Parathyroid adenoma (tissue), 2 donors: Measurements from ENCODE around the gene HBEGF.

Source experiments
- H2AFZ ChIP-seq: fragments of 300-600 bp; sonication (generic); one replicate; pipeline ENCODE4 v1.7.0; 2017; ENCODE audit warnings: antibody characterized with exemption, mild to moderate bottlenecking
- H3K27ac ChIP-seq: fragments of 300-600 bp; sonication (generic); one replicate; pipeline ENCODE4 v1.7.0; 2017
- H3K27me3 ChIP-seq: fragments of 300-600 bp; sonication (generic); one replicate; pipeline ENCODE4 v1.7.0; 2017; ENCODE audit warnings: low read length; ENCODE audit not compliant: control insufficient read depth, insufficient read depth
- H3K36me3 ChIP-seq: fragments of 300-600 bp; sonication (generic); one replicate; pipeline ENCODE4 v1.7.0; 2017; ENCODE audit warnings: low read length; ENCODE audit not compliant: control insufficient read depth, insufficient read depth
- H3K4me1 ChIP-seq: fragments of 300-600 bp; sonication (generic); one replicate; pipeline ENCODE4 v1.7.0; 2017; ENCODE audit warnings: control low read depth
- H3K4me2 ChIP-seq: fragments of 300-600 bp; sonication (generic); one replicate; pipeline ENCODE4 v1.7.0; 2017; ENCODE audit warnings: low read length
- H3K4me3 ChIP-seq: fragments of 300-600 bp; sonication (generic); one replicate; pipeline ENCODE4 v1.7.0; 2017; ENCODE audit warnings: low read depth, low read length
- H3K79me2 ChIP-seq: fragments of 300-600 bp; sonication (generic); one replicate; pipeline ENCODE4 v1.7.0; 2017; ENCODE audit warnings: control low read depth
- H3K9ac ChIP-seq: fragments of 300-600 bp; sonication (generic); one replicate; pipeline ENCODE4 v1.7.0; 2017; ENCODE audit warnings: mild to moderate bottlenecking
- H3K9me3 ChIP-seq: fragments of 300-600 bp; sonication (generic); one replicate; pipeline ENCODE4 v1.7.0; 2017; ENCODE audit warnings: low read length; ENCODE audit not compliant: control insufficient read depth
- CTCF ChIP-seq: fragments of 300-600 bp; sonication (generic); IDR thresholded peaks from one replicate; pipeline ENCODE4 v1.7.0; 2017; ENCODE audit warnings: antibody characterized with exemption, mild to moderate bottlenecking
- donor health status: primary hyperparathyroidism.

Gene HBEGF

GRCh38 chr5:140309706-140310249, 36.6 kb downstream of the HBEGF start:
- no peak overlapping the region for H3K4me2 ChIP-seq

GRCh38 chr5:140305471-140305870, 40.9 kb downstream of the HBEGF start:
- Histone ChIP-seq H3K36me3 (no peaks in the 10 kb centered on the region), H3K79me2 (peaks cover 13% of the 10 kb centered on the region), H3K4me2 (no peak overlapping the region), H3K27ac (no peak overlapping the region), H3K4me1 (no peaks in the 10 kb centered on the region), H3K4me3 (no peak overlapping the region), H3K9ac (no peak overlapping the region), H3K9me3 (no peaks in the 10 kb centered on the region), H2AFZ (no peak overlapping the region), H3K27me3 (no peaks in the 10 kb centered on the region)
- TF ChIP-seq CTCF = no peak

More at GRCh38 chr5:140309706-140310249, 36.6 kb downstream of the HBEGF start:
- H3K9ac ChIP-seq = no peak overlapping the region
- no peak overlapping the region for H3K27ac ChIP-seq
- no peaks in the 10 kb centered on the region for H3K36me3 ChIP-seq
- H3K9me3 ChIP-seq = no peaks in the 10 kb centered on the region
- peaks cover 30% of the 10 kb centered on the region for H3K4me1 ChIP-seq
- no peaks in the 10 kb centered on the region for H3K27me3 ChIP-seq
- no peaks in the 10 kb centered on the region for H3K79me2 ChIP-seq
- H3K4me3 ChIP-seq = no peak overlapping the region
- no peak for TF ChIP-seq CTCF
- H2AFZ ChIP-seq = peak overlapping the region; percentile 17

GRCh38 chr5:140303966-140304365, 42.4 kb downstream of the HBEGF start:
- Histone ChIP-seq H3K27me3 (no peaks in the 10 kb centered on the region), H3K36me3 (no peaks in the 10 kb centered on the region), H3K9ac (no peak overlapping the region), H3K27ac (no peak overlapping the region), H3K4me2 (no peak overlapping the region), H2AFZ (no peak overlapping the region), H3K4me1 (no peaks in the 10 kb centered on the region), H3K9me3 (no peaks in the 10 kb centered on the region), H3K79me2 (peaks cover 21% of the 10 kb centered on the region), H3K4me3 (no peak overlapping the region)
- no peak for TF ChIP-seq CTCF

GRCh38 chr5:140302786-140303639, 43.4 kb downstream of the HBEGF start, which contains the start of gene PFDN1:
PFDN1 (minus strand) TSS chr5:140303101; CDS start chr5:140303073, 28 bp downstream.
- peaks cover 21% of the 10 kb centered on the region for H3K79me2 ChIP-seq
- no peak for TF ChIP-seq CTCF
- peak within 1 kb of the TSS; percentile 99 for H3K4me2 ChIP-seq
- H3K27ac ChIP-seq = peak within 1 kb of the TSS; percentile 82
- no peaks in the 10 kb centered on the region for H3K9me3 ChIP-seq
- peak within 1 kb of the TSS; percentile 74 for H3K9ac ChIP-seq
- H2AFZ ChIP-seq = peak within 1 kb of the TSS; percentile 94
- H3K4me1 ChIP-seq = no peaks in the 10 kb centered on the region
- no peaks in the 10 kb centered on the region for H3K36me3 ChIP-seq
- peak within 1 kb of the TSS; percentile 79 for H3K4me3 ChIP-seq
- no peaks in the 10 kb centered on the region for H3K27me3 ChIP-seq
